ENCODE measurements around the gene TBX2.

Gene TBX2

DNA sequence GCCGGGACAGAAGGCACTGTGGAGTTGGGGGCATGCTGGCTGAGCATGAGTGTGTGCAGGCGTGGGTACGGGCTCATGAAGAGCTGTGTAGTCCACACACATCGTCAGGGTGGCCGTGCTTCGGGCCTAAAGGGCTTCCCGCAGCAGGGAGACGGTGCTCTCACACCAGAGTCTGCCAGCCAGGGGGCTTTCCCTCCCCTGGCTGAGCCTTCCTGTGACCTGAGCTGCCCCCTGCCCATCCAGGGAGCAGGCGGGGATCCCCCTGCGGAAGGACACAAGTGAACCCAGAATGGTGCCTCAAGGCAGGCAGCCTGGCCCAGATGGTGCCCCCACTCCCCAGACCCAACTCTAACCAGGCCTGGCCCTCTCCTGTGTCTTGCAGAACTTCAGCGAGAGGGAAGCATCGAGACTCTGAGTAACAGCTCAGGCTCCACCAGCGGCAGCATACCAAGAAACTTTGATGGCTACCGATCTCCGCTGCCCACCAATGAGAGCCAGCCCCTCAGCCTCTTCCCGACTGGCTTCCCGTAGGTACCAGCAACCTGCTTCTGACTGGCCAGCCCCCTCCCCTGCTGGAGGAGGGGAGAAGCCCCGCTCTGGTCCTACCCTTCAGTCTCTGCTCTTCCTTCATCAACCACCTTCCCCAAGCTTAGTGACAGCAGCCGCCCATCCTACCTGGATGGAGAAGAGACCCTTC lies 7.9 kb upstream of the TBX2 start:
- ChIA-PET POLR2A (ENCODE audit: low non-redundant PET) (no interaction called here), CTCF (interaction anchor here (0.5 to 1.1 kb wide), 4 partner anchors 10 to 482 kb away, joined by 3 to 5 read pairs (median 4); no protein-coding TSS in a partner anchor)
- TF ChIP-seq, protein P1, sequence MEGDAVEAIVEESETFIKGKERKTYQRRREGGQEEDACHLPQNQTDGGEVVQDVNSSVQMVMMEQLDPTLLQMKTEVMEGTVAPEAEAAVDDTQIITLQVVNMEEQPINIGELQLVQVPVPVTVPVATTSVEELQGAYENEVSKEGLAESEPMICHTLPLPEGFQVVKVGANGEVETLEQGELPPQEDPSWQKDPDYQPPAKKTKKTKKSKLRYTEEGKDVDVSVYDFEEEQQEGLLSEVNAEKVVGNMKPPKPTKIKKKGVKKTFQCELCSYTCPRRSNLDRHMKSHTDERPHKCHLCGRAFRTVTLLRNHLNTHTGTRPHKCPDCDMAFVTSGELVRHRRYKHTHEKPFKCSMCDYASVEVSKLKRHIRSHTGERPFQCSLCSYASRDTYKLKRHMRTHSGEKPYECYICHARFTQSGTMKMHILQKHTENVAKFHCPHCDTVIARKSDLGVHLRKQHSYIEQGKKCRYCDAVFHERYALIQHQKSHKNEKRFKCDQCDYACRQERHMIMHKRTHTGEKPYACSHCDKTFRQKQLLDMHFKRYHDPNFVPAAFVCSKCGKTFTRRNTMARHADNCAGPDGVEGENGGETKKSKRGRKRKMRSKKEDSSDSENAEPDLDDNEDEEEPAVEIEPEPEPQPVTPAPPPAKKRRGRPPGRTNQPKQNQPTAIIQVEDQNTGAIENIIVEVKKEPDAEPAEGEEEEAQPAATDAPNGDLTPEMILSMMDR (conservative IDR thresholded peaks at IDR 0.05; ENCODE audit: low read depth), result no peak
- H3K27ac ChIP-seq, result no peak overlapping the region
- DNase-seq (ENCODE audit: low spot score), result no peak

DNA sequence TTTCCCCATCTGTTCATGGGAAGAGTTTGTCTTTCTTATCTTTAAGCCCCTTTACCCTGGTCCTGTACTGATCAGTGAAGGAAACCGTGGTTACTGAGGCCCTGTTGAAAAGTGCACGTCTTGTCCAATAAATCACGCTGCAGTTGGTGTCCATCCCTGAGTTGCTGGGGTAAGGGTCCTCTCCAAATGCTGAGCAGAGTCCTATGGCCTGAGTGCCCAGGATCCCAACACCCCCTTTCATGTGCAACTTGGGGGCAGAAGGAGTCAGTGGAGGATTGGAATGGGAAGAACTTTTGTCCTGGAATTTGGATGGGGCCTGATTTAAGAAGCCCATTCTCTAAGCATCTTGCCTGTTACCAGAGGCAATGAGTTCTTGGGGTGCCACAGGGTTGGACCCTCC lies 7.0 kb upstream of the TBX2 start:
- CTCF ChIA-PET, result no interaction called here

DNA sequence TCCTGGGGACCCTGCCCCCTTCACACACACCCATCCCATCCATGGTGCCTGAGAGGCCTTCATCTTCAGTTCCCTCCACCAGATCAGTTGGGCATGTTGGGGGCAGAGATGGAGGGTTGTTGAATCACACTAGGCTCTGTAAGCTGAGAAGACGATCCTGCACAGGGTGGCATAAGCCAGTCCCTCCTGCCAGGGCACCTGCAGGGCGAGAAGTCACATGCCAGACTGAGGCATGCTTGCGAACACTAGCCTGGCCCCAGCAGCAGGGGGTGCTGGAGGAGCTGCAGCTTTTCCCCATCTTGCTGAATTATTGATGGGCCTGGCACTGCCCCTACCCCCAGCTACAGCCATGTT lies 6.1 kb upstream of the TBX2 start:
- no peak overlapping the region for H3K27ac ChIP-seq
- no peak for DNase-seq (ENCODE audit: low spot score)
- ChIA-PET POLR2A (ENCODE audit: low non-redundant PET) (no interaction called here), CTCF (interaction anchor here (0.5 kb wide), 1 partner anchor 593 kb away, joined by 3 read pairs; no protein-coding TSS in a partner anchor)
- TF ChIP-seq, protein P1 (conservative IDR thresholded peaks at IDR 0.05; ENCODE audit: low read depth), result no peak

More for the DNA sequence above, 7.0 kb upstream of the TBX2 start:
- no peak for DNase-seq (ENCODE audit: low spot score)
- POLR2A ChIA-PET (ENCODE audit: low non-redundant PET), result no interaction called here
- TF ChIP-seq, protein P1 (conservative IDR thresholded peaks at IDR 0.05; ENCODE audit: low read depth), result no peak
- no peak overlapping the region for H3K27ac ChIP-seq

DNA sequence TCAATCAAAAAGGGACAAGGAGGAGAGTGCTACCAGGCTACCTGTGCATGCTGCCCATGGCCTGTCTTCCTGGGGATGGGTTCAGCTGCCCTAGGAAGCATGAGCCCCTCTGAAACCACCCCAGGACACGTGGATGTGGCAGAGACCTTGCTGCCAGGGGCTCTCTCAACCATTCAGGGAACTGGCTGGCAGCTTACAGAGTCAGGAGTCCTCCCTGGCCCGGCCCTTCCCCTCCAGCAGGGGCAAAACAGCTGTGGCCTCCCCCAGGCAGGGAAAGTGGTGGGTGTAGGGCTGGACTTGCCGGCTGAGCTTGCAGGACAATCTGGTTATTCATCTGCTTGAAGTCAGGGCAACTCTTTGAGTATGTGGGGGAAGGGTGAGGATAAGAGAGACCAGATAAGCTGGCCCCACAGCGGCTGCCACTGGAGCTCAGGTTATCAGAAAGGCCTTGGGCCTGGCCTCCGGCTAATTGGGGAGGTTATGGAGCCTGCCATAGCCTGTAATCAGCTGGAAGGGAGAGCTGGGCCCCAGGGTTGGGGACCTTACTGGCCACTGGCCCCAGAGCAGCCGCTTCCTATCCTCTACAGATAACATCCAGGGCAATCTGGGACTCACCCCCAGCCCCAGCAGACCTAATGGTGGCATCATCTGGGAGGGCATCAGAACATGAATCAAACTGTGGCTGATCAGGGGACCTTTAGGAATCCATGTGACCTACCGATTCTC lies 5.6 kb upstream of the TBX2 start:
- DNase-seq (ENCODE audit: low spot score), result no peak
- CTCF ChIA-PET, result interaction anchor here (0.5 to 0.6 kb wide), 2 partner anchors 249 to 592 kb away, joined by 3 to 4 read pairs; no protein-coding TSS in a partner anchor

DNA sequence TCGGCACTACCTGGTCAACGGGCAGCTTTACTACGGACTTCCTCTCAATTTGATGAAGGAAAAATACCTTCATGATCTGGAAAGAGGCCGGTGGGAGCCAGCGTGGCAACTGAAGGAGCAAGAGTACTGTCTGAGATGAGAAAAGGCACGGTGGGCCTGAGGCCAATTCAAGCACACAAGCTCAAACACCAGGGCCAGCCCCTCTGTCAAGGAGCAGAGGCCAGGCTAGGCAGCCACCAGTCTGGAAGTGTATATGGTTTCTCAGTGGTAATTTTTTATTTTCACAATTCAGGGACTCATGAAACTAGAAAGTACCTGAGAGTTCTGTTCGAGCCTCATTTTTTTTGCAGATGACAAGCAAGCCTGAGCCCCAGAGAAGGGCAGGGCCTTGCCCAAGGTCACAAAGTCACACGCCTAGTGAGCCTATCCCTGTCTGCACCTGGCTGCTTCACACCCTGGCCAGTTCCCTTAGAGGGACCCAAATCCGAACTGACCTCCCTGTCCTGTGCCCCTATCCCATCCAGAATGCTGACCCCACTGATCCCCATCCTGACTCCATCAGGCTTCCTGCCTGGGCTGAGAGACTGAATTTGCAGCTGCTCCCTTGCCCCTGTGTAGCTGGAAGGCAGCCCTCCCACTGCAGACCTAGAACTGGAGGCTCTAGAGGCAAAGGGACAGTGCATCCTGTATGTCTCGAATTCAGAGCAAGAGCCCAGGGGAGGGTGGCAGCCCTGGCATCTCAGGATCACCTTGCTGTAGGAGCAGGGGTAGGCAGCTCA lies 4.8 kb upstream of the TBX2 start:
- DNase-seq (ENCODE audit: low spot score), result no peak
- TF ChIP-seq, protein P1 (conservative IDR thresholded peaks at IDR 0.05; ENCODE audit: low read depth), result no peak
- no peak overlapping the region for H3K27ac ChIP-seq
- ChIA-PET POLR2A (ENCODE audit: low non-redundant PET) (no interaction called here), CTCF (interaction anchor here (0.6 to 1.0 kb wide), 2 partner anchors 17 to 249 kb away, joined by 3 to 4 read pairs; no protein-coding TSS in a partner anchor)

More for the DNA sequence above, 5.6 kb upstream of the TBX2 start:
- TF ChIP-seq, protein P1 (conservative IDR thresholded peaks at IDR 0.05; ENCODE audit: low read depth), result no peak
- POLR2A ChIA-PET (ENCODE audit: low non-redundant PET), result no interaction called here
- H3K27ac ChIP-seq, result no peak overlapping the region

DNA sequence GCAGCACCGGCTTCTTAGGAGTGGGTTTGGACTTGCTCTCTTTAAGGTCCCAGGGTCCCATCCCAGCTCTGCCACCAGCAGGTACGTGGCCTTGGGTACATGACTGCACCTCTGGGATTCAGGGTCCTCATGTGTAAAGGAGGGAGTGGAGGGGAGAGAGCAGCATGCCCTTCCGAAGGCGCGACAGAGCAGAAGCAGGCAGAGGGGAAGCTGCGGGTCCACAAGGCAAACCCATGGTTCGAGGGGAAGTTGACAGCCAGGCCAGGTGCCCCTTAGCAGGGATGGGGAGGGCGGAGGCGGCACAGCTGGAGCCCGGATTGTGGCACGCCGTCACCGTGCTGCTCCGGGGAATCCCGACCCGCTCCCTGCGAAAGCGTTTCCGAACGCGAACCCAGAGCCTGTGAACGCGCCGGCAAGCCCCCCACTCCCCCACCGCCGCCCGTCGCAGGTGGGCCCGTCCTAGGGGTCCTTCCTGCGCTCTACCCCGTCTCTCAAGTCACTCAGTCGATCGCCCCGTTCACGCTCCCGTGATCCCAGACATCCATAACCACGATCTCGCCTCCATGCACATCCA lies 4.1 kb upstream of the TBX2 start:
- CTCF ChIA-PET, result interaction anchor here (1.0 kb wide), 1 partner anchor 17 kb away, joined by 3 read pairs; no protein-coding TSS in a partner anchor
- no peak overlapping the region for H3K27ac ChIP-seq
- no peak for DNase-seq (ENCODE audit: low spot score)
- TF ChIP-seq, protein P1 (conservative IDR thresholded peaks at IDR 0.05; ENCODE audit: low read depth), result no peak
- POLR2A ChIA-PET (ENCODE audit: low non-redundant PET), result no interaction called here
